ENCODE measurements around the gene SATB1.

SATB1 gene

GRCh38 chr3:18438586-18438985 lies 13.4 kb upstream of the SATB1 start:
- TF ChIP-seq EZH2 (IDR thresholded peaks at IDR 0.05) (no peak), FOXP2 (optimal IDR thresholded peaks at IDR 0.05; ENCODE audit: control extremely low read depth, extremely low read length, insufficient read depth) (no peak), POLR2AphosphoS5 (IDR thresholded peaks at IDR 0.05; ENCODE audit: borderline replicate concordance, low read depth, low read length) (no peak)
- Histone ChIP-seq H3K9ac (ENCODE audit: insufficient read length) (no peak overlapping the region), H3K9me3 (ENCODE audit: low read depth, low read length) (no peaks in the 10 kb centered on the region), H3K27ac (no peak overlapping the region), H3K4me3 (no peak overlapping the region), H3K36me3 (ENCODE audit: insufficient read depth, low read length) (no peaks in the 10 kb centered on the region)
- DNase-seq (ENCODE audit: low read depth, low spot score) = no peak

GRCh38 chr3:18436213-18436612 lies 11.1 kb upstream of the SATB1 start:
- no peak for DNase-seq (ENCODE audit: low read depth, low spot score)
- no peak for TF ChIP-seq FOXP2 (optimal IDR thresholded peaks at IDR 0.05; ENCODE audit: control extremely low read depth, extremely low read length, insufficient read depth)
- no peak for TF ChIP-seq EZH2 (IDR thresholded peaks at IDR 0.05)
- no peak for TF ChIP-seq POLR2AphosphoS5 (IDR thresholded peaks at IDR 0.05; ENCODE audit: borderline replicate concordance, low read depth, low read length)
- Histone ChIP-seq H3K27ac (no peak overlapping the region), H3K9ac (ENCODE audit: insufficient read length) (no peak overlapping the region), H3K4me3 (no peak overlapping the region), H3K36me3 (ENCODE audit: insufficient read depth, low read length) (no peaks in the 10 kb centered on the region), H3K9me3 (ENCODE audit: low read depth, low read length) (no peaks in the 10 kb centered on the region)

GRCh38 chr3:18434711-18435110 lies 9.6 kb upstream of the SATB1 start:
- Histone ChIP-seq H3K4me3 (peak overlapping the region; percentile 42), H3K9me3 (ENCODE audit: low read depth, low read length) (no peaks in the 10 kb centered on the region), H3K36me3 (ENCODE audit: insufficient read depth, low read length) (no peaks in the 10 kb centered on the region), H3K27ac (no peak overlapping the region), H3K9ac (ENCODE audit: insufficient read length) (no peak overlapping the region)
- TF ChIP-seq EZH2 (IDR thresholded peaks at IDR 0.05) (no peak), POLR2AphosphoS5 (IDR thresholded peaks at IDR 0.05; ENCODE audit: borderline replicate concordance, low read depth, low read length) (no peak), FOXP2 (optimal IDR thresholded peaks at IDR 0.05; ENCODE audit: control extremely low read depth, extremely low read length, insufficient read depth) (no peak)
- no peak for DNase-seq (ENCODE audit: low read depth, low spot score)

- Histone ChIP-seq H3K27ac (no peak overlapping the region), H3K4me3 (no peak overlapping the region), H3K36me3 (ENCODE audit: insufficient read depth, low read length) (no peaks in the 10 kb centered on the region), H3K9ac (ENCODE audit: insufficient read length) (no peak overlapping the region), H3K9me3 (ENCODE audit: low read depth, low read length) (no peaks in the 10 kb centered on the region)
- no peak for DNase-seq (ENCODE audit: low read depth, low spot score)
- TF ChIP-seq EZH2 (IDR thresholded peaks at IDR 0.05) (no peak), POLR2AphosphoS5 (IDR thresholded peaks at IDR 0.05; ENCODE audit: borderline replicate concordance, low read depth, low read length) (no peak), FOXP2 (optimal IDR thresholded peaks at IDR 0.05; ENCODE audit: control extremely low read depth, extremely low read length, insufficient read depth) (no peak)
Observed at GRCh38 chr3:18432752-18433151, 7.6 kb upstream of the SATB1 start.

GRCh38 chr3:18431266-18431665 lies 6.1 kb upstream of the SATB1 start:
- Histone ChIP-seq H3K27ac (no peak overlapping the region), H3K9ac (ENCODE audit: insufficient read length) (no peak overlapping the region), H3K36me3 (ENCODE audit: insufficient read depth, low read length) (no peaks in the 10 kb centered on the region), H3K4me3 (no peak overlapping the region), H3K9me3 (ENCODE audit: low read depth, low read length) (no peaks in the 10 kb centered on the region)
- TF ChIP-seq EZH2 (IDR thresholded peaks at IDR 0.05) (no peak), FOXP2 (optimal IDR thresholded peaks at IDR 0.05; ENCODE audit: control extremely low read depth, extremely low read length, insufficient read depth) (no peak), POLR2AphosphoS5 (IDR thresholded peaks at IDR 0.05; ENCODE audit: borderline replicate concordance, low read depth, low read length) (no peak)
- no peak for DNase-seq (ENCODE audit: low read depth, low spot score)

GRCh38 chr3:18428991-18429745 lies 4.0 kb upstream of the SATB1 start:
- H3K36me3 ChIP-seq (ENCODE audit: insufficient read depth, low read length) = no peaks in the 10 kb centered on the region
- H3K9ac ChIP-seq (ENCODE audit: insufficient read length) = no peak overlapping the region
- no peak overlapping the region for H3K4me3 ChIP-seq
- no peak for DNase-seq (ENCODE audit: low read depth, low spot score)
- no peaks in the 10 kb centered on the region for H3K9me3 ChIP-seq (ENCODE audit: low read depth, low read length)
- no peak for TF ChIP-seq FOXP2 (optimal IDR thresholded peaks at IDR 0.05; ENCODE audit: control extremely low read depth, extremely low read length, insufficient read depth)
- no peak for TF ChIP-seq EZH2 (IDR thresholded peaks at IDR 0.05)
- no peak for TF ChIP-seq POLR2AphosphoS5 (IDR thresholded peaks at IDR 0.05; ENCODE audit: borderline replicate concordance, low read depth, low read length)
- no peak overlapping the region for H3K27ac ChIP-seq

GRCh38 chr3:18428036-18428435 lies 2.9 kb upstream of the SATB1 start:
- Histone ChIP-seq H3K9me3 (ENCODE audit: low read depth, low read length) (no peaks in the 10 kb centered on the region), H3K4me3 (no peak overlapping the region), H3K9ac (ENCODE audit: insufficient read length) (no peak overlapping the region), H3K27ac (no peak overlapping the region), H3K36me3 (ENCODE audit: insufficient read depth, low read length) (no peaks in the 10 kb centered on the region)
- TF ChIP-seq EZH2 (IDR thresholded peaks at IDR 0.05) = no peak
- no peak for TF ChIP-seq POLR2AphosphoS5 (IDR thresholded peaks at IDR 0.05; ENCODE audit: borderline replicate concordance, low read depth, low read length)
- TF ChIP-seq FOXP2 (optimal IDR thresholded peaks at IDR 0.05; ENCODE audit: control extremely low read depth, extremely low read length, insufficient read depth) = no peak
- DNase-seq (ENCODE audit: low read depth, low spot score) = no peak

GRCh38 chr3:18426597-18427193 lies 1.6 kb upstream of the SATB1 start:
- Histone ChIP-seq H3K27ac (peak overlapping the region; percentile 36; the same call in 1 of the 2 replicates), H3K36me3 (ENCODE audit: insufficient read depth, low read length) (no peaks in the 10 kb centered on the region), H3K4me3 (no peak overlapping the region), H3K9ac (ENCODE audit: insufficient read length) (no peak overlapping the region), H3K9me3 (ENCODE audit: low read depth, low read length) (no peaks in the 10 kb centered on the region)
- no peak for TF ChIP-seq POLR2AphosphoS5 (IDR thresholded peaks at IDR 0.05; ENCODE audit: borderline replicate concordance, low read depth, low read length)
- TF ChIP-seq EZH2 (IDR thresholded peaks at IDR 0.05) = no peak
- no peak for TF ChIP-seq FOXP2 (optimal IDR thresholded peaks at IDR 0.05; ENCODE audit: control extremely low read depth, extremely low read length, insufficient read depth)
- no peak for DNase-seq (ENCODE audit: low read depth, low spot score)
